ENCODE results near the gene LMX1A. TPM values are rescaled to one million over a fixed set of nuclear protein-coding genes. Genes with fewer than 3 reads are reported as not detected.
A peak's percentile ranks its signal among the peaks of the same experiment; 100 is the strongest.

The LMX1A gene
- total and polyA plus RNA-seq, 2 of the 13 experiments (the other 11 are each of a cell fraction or from before 2014, with no cell fraction given): 0.07 TPM; not detected in 1

DNA sequence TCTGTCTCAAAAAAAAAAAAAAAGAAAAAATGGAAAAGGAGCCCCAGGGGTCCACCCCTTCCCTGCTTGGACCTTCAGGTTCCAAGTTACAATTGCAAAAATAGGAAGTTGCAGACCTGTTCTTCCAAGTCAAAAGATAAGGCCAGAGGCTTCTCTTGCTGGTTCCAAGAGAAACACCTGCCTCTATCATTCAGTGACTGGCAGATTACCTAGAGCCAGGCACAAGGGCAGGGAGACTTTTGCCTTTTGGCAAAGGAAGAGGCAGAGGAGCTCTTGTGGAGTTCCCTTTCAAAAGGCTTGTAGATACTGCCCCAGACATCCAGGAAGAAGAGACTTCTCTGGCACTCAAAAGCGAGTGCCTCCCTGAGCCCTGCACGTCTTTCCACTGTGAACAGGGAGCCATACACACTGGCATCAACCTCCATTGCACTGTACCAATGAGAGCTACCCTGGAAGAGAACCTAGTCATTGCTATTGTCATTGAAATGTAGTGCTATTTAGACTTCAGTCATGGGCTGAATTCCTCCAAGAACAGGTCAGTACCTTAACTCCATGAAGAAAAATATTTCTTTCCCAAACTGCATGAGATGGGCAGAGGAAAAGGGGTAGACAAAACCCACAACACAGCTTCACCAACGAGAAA is 91.2 kb downstream of the LMX1A start:
- 8% methylated on average over 3 of the region's 3 CpGs for WGBS (ENCODE audit: low lambda C conversion rate)
- no peaks in the 10 kb centered on the region for H3K36me3 ChIP-seq (replicated peaks in 1 of 2; ENCODE audit: control insufficient read depth in 1 of 2, insufficient read depth in 2 of 2, low read length in 2 of 2)
- BruUV-seq (replicated peaks): no TSS peak
- DNase-seq (ENCODE audit: low spot score) (no peak), ATAC-seq (no peak), FAIRE-seq (no peak)
- no peak overlapping the region for H3K4me2 ChIP-seq (ENCODE audit: low read depth, low read length)
- peaks cover under 1% of the 10 kb centered on the region; the same call in 1 of the 2 replicates for H3K4me1 ChIP-seq (ENCODE audit: insufficient read depth, low read length)
- no peak overlapping the region for H3K9ac ChIP-seq (ENCODE audit: insufficient read depth, low read depth, low read length)
- intact Hi-C loops (cut with micrococcal nuclease; ENCODE audit: unreplicated experiment) (no loop called here), in situ Hi-C loops (cut with HindIII; ENCODE audit: extremely low pct_ligation_motif_present, low pct_unique_long_range_greater_than_20kb) (no loop called here)
- CTCF ChIA-PET (ENCODE audit: low intra/inter-chr PET ratio, low total read pairs): no interaction called here
- no peak overlapping the region for H3K27ac ChIP-seq (ENCODE audit: extremely low read length, insufficient read depth, low read length)
- POLR2A ChIA-PET: no interaction called here
- no peak overlapping the region for H2AFZ ChIP-seq (ENCODE audit: low read length)
- H3K79me2 ChIP-seq (ENCODE audit: insufficient read depth, low read length): no peaks in the 10 kb centered on the region
- no peaks in the 10 kb centered on the region for H4K20me1 ChIP-seq (ENCODE audit: insufficient read depth, low read length)
- TF ChIP-seq TAF15 (IDR thresholded peaks at IDR 0.05; ENCODE audit: low read depth, low read length, poor library complexity, severe bottlenecking) (no peak), SMAD1 (CRISPR knock-in tag; IDR thresholded peaks at IDR 0.05; ENCODE audit: borderline replicate concordance, low read depth) (no peak), ZNF136 (CRISPR knock-in tag; IDR thresholded peaks at IDR 0.05; ENCODE audit: low read depth) (no peak), ZNF629 (CRISPR knock-in tag; conservative IDR thresholded peaks at IDR 0.05) (no peak)
- no peak overlapping the region for H3K4me3 ChIP-seq (replicated peaks in 1 of 3; ENCODE audit: insufficient read depth in 1 of 3, low read depth in 2 of 3, low read length in 3 of 3)
- H3K9me3 ChIP-seq (ENCODE audit: low read length): no peaks in the 10 kb centered on the region
- no peaks in the 10 kb centered on the region for H3K27me3 ChIP-seq (ENCODE audit: control insufficient read depth in 1 of 2, insufficient read depth in 2 of 2, low read length in 2 of 2)

- Histone ChIP-seq H3K9me3 (ENCODE audit: low read length) (no peaks in the 10 kb centered on the region), H3K27me3 (ENCODE audit: control insufficient read depth in 1 of 2, insufficient read depth in 2 of 2, low read length in 2 of 2) (no peaks in the 10 kb centered on the region), H3K36me3 (replicated peaks in 1 of 2; ENCODE audit: control insufficient read depth in 1 of 2, insufficient read depth in 2 of 2, low read length in 2 of 2) (no peaks in the 10 kb centered on the region), H3K79me2 (ENCODE audit: insufficient read depth, low read length) (no peaks in the 10 kb centered on the region), H4K20me1 (ENCODE audit: insufficient read depth, low read length) (no peaks in the 10 kb centered on the region), H3K4me1 (ENCODE audit: insufficient read depth, low read length) (peaks cover 43% of the 10 kb centered on the region), H2AFZ (ENCODE audit: low read length) (no peak overlapping the region), H3K9ac (ENCODE audit: insufficient read depth, low read depth, low read length) (no peak overlapping the region), H3K4me2 (ENCODE audit: low read depth, low read length) (peak overlapping the region; percentile 15), H3K27ac (ENCODE audit: extremely low read length, insufficient read depth, low read length) (no peak overlapping the region), H3K4me3 (replicated peaks in 1 of 3; ENCODE audit: insufficient read depth in 1 of 3, low read depth in 2 of 3, low read length in 3 of 3) (no peak overlapping the region)
- ChIA-PET CTCF (ENCODE audit: low intra/inter-chr PET ratio, low total read pairs) (no interaction called here), POLR2A (no interaction called here)
- 54% methylated on average over 3 of the region's 3 CpGs for WGBS (ENCODE audit: low lambda C conversion rate)
- intact Hi-C loops (cut with micrococcal nuclease; ENCODE audit: unreplicated experiment) (loop anchor here (1.0 to 10.0 kb wide), 4 partner anchors 32 to 335 kb away; no protein-coding TSS in a partner anchor), in situ Hi-C loops (cut with HindIII; ENCODE audit: extremely low pct_ligation_motif_present, low pct_unique_long_range_greater_than_20kb) (no loop called here)
- FAIRE-seq (no peak), ATAC-seq (no peak; the same call in 2 of the 3 replicates), DNase-seq (ENCODE audit: low spot score) (no peak)
- no TSS peak for BruUV-seq (replicated peaks)
- TF ChIP-seq ZNF615 (CRISPR knock-in tag; IDR thresholded peaks at IDR 0.05; ENCODE audit: borderline replicate concordance) (no peak), STAT5B (CRISPR knock-in tag; IDR thresholded peaks at IDR 0.05) (no peak), PITX1 (CRISPR knock-in tag; IDR thresholded peaks at IDR 0.05) (no peak), TAF15 (IDR thresholded peaks at IDR 0.05; ENCODE audit: low read depth, low read length, poor library complexity, severe bottlenecking) (no peak), TOPORS (CRISPR knock-in tag; IDR thresholded peaks at IDR 0.05) (no peak), ZNF816 (CRISPR knock-in tag; IDR thresholded peaks at IDR 0.05; ENCODE audit: borderline replicate concordance) (no peak), POLR2AphosphoS5 (IDR thresholded peaks at IDR 0.05; ENCODE audit: low read depth, low read length) (no peak), ZFAT (CRISPR knock-in tag; conservative IDR thresholded peaks at IDR 0.05) (no peak), ZMAT5 (CRISPR knock-in tag; IDR thresholded peaks at IDR 0.05; ENCODE audit: borderline replicate concordance, low read depth) (no peak), NCOR1 (IDR thresholded peaks at IDR 0.05; ENCODE audit: borderline replicate concordance, low read length) (no peak), GLMP (CRISPR knock-in tag; IDR thresholded peaks at IDR 0.05; ENCODE audit: borderline replicate concordance) (no peak)
These were observed 96.6 kb downstream of the LMX1A start for GRCh38 chr1:165259706-165260428.
